ENCODE data around the gene ATF7.

ATF7 gene

GRCh38 chr12:53604581-53604980, 21.6 kb downstream of the ATF7 start:
- no peak overlapping the region for H3K14ac ChIP-seq (ENCODE audit: low read length)
- H3K4me2 ChIP-seq (ENCODE audit: insufficient read depth, low read length, poor library complexity, severe bottlenecking), result no peak overlapping the region
- no peak for DNase-seq (ENCODE audit: low spot score)

GRCh38 chr12:53603804-53604203, 22.4 kb downstream of the ATF7 start:
- H3K18ac ChIP-seq (ENCODE audit: low read length), result no peak overlapping the region
- no peaks in the 10 kb centered on the region for H3K27me3 ChIP-seq (ENCODE audit: control insufficient read depth in 3 of 3, insufficient read depth in 3 of 3, low read depth in 1 of 3, low read length in 3 of 3)
- H2AFZ ChIP-seq (ENCODE audit: low read length), result no peak overlapping the region
- no peak overlapping the region for H3K4me2 ChIP-seq (ENCODE audit: insufficient read depth, low read length, poor library complexity, severe bottlenecking)
- no peak overlapping the region for H2BK5ac ChIP-seq (ENCODE audit: low read length)
- H3K4ac ChIP-seq (ENCODE audit: low read length), result no peak overlapping the region
- no peak overlapping the region for H4K8ac ChIP-seq (ENCODE audit: low read depth, low read length)
- no peak overlapping the region for H2BK120ac ChIP-seq (ENCODE audit: low read depth, low read length)
- no peak overlapping the region for H3K27ac ChIP-seq (replicated peaks; ENCODE audit: low read length)
- no peaks in the 10 kb centered on the region for H3K9me3 ChIP-seq (replicated peaks in 1 of 2; ENCODE audit: control insufficient read depth in 2 of 2, insufficient read depth in 1 of 2, low read depth in 1 of 2, low read length in 2 of 2)
- peaks cover 0 to 12% of the 10 kb centered on the region in 2 donors for H3K36me3 ChIP-seq (replicated peaks in 1 of 2; ENCODE audit: control insufficient read depth in 2 of 2, insufficient read depth in 2 of 2, low read length in 2 of 2)
- H2BK12ac ChIP-seq (ENCODE audit: low read length), result no peak overlapping the region
- no peak overlapping the region for H4K91ac ChIP-seq (ENCODE audit: low read depth, low read length, poor library complexity)
- no peak for DNase-seq (ENCODE audit: low spot score)
- H3K4me1 ChIP-seq (ENCODE audit: control insufficient read depth in 2 of 2, insufficient read depth in 1 of 2, low read depth in 1 of 2, low read length in 2 of 2), result peaks cover 0 to 7% of the 10 kb centered on the region in 2 donors
- H2AK5ac ChIP-seq (ENCODE audit: low read depth, low read length), result no peak overlapping the region
- H3K9ac ChIP-seq (ENCODE audit: low read depth, low read length, poor library complexity), result no peak overlapping the region
- H3K14ac ChIP-seq (ENCODE audit: low read length), result no peak overlapping the region
- H2BK15ac ChIP-seq (ENCODE audit: low read length), result no peak overlapping the region
- H3K4me3 ChIP-seq (ENCODE audit: low read length in 2 of 2), result no peak overlapping the region
- H3K23ac ChIP-seq (ENCODE audit: low read depth, low read length, poor library complexity), result no peak overlapping the region
- no peaks in the 10 kb centered on the region for H3K79me1 ChIP-seq (ENCODE audit: low read depth, low read length)

More at GRCh38 chr12:53604581-53604980, 21.6 kb downstream of the ATF7 start:
- Histone ChIP-seq H2AFZ (ENCODE audit: low read length) (no peak overlapping the region), H3K18ac (ENCODE audit: low read length) (no peak overlapping the region), H3K4ac (ENCODE audit: low read length) (no peak overlapping the region), H3K79me1 (ENCODE audit: low read depth, low read length) (no peaks in the 10 kb centered on the region), H4K91ac (ENCODE audit: low read depth, low read length, poor library complexity) (no peak overlapping the region), H2BK120ac (ENCODE audit: low read depth, low read length) (no peak overlapping the region), H4K8ac (ENCODE audit: low read depth, low read length) (no peak overlapping the region), H3K27me3 (ENCODE audit: control insufficient read depth in 3 of 3, insufficient read depth in 3 of 3, low read depth in 1 of 3, low read length in 3 of 3) (no peaks in the 10 kb centered on the region), H3K9me3 (replicated peaks in 1 of 2; ENCODE audit: control insufficient read depth in 2 of 2, insufficient read depth in 1 of 2, low read depth in 1 of 2, low read length in 2 of 2) (no peaks in the 10 kb centered on the region), H3K27ac (replicated peaks; ENCODE audit: low read length) (no peak overlapping the region), H3K23ac (ENCODE audit: low read depth, low read length, poor library complexity) (no peak overlapping the region), H2AK5ac (ENCODE audit: low read depth, low read length) (no peak overlapping the region), H3K9ac (ENCODE audit: low read depth, low read length, poor library complexity) (no peak overlapping the region), H3K36me3 (replicated peaks in 1 of 2; ENCODE audit: control insufficient read depth in 2 of 2, insufficient read depth in 2 of 2, low read length in 2 of 2) (peaks cover 0 to 10% of the 10 kb centered on the region in 2 donors), H2BK12ac (ENCODE audit: low read length) (no peak overlapping the region), H2BK15ac (ENCODE audit: low read length) (no peak overlapping the region), H2BK5ac (ENCODE audit: low read length) (no peak overlapping the region), H3K4me3 (ENCODE audit: low read length in 2 of 2) (no peak overlapping the region), H3K4me1 (ENCODE audit: control insufficient read depth in 2 of 2, insufficient read depth in 1 of 2, low read depth in 1 of 2, low read length in 2 of 2) (peaks cover 0 to 7% of the 10 kb centered on the region in 2 donors)

DNA sequence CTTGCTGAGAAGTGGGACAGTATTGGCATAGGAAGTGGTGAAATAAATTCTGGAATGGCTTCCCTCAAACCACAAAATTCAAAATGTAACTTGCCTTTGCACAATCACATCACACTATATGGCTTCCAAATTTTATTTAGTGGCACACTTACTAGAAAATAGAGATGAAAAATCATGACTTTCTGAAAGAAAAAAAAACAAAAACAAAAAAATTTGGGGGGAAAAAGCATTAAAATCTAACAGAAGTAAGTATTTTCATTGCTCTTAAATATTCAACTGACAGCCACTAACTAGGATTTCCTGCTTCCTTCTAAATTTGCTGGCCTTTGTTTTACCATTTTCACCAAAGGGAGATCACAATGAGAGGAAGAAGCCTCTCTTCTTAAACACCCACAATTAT, 23.0 kb downstream of the ATF7 start:
- H3K9me3 ChIP-seq (replicated peaks in 1 of 2; ENCODE audit: control insufficient read depth in 2 of 2, insufficient read depth in 1 of 2, low read depth in 1 of 2, low read length in 2 of 2), result no peaks in the 10 kb centered on the region
- H2AK5ac ChIP-seq (ENCODE audit: low read depth, low read length), result no peak overlapping the region
- no peak overlapping the region for H3K4me2 ChIP-seq (ENCODE audit: insufficient read depth, low read length, poor library complexity, severe bottlenecking)
- no peak overlapping the region for H2BK120ac ChIP-seq (ENCODE audit: low read depth, low read length)
- H3K4me3 ChIP-seq (ENCODE audit: low read length in 2 of 2), result no peak overlapping the region
- no peak overlapping the region for H2BK15ac ChIP-seq (ENCODE audit: low read length)
- H4K91ac ChIP-seq (ENCODE audit: low read depth, low read length, poor library complexity), result no peak overlapping the region
- no peak overlapping the region for H2BK5ac ChIP-seq (ENCODE audit: low read length)
- peaks cover 0 to 7% of the 10 kb centered on the region in 2 donors for H3K4me1 ChIP-seq (ENCODE audit: control insufficient read depth in 2 of 2, insufficient read depth in 1 of 2, low read depth in 1 of 2, low read length in 2 of 2)
- DNase-seq (ENCODE audit: low spot score), result no peak
- no peak overlapping the region for H3K23ac ChIP-seq (ENCODE audit: low read depth, low read length, poor library complexity)
- H3K27me3 ChIP-seq (ENCODE audit: control insufficient read depth in 3 of 3, insufficient read depth in 3 of 3, low read depth in 1 of 3, low read length in 3 of 3), result no peaks in the 10 kb centered on the region
- H3K27ac ChIP-seq (replicated peaks; ENCODE audit: low read length), result no peak overlapping the region
- no peak overlapping the region for H3K18ac ChIP-seq (ENCODE audit: low read length)
- H3K14ac ChIP-seq (ENCODE audit: low read length), result no peak overlapping the region
- H4K8ac ChIP-seq (ENCODE audit: low read depth, low read length), result no peak overlapping the region
- no peak overlapping the region for H3K4ac ChIP-seq (ENCODE audit: low read length)
- H3K9ac ChIP-seq (ENCODE audit: low read depth, low read length, poor library complexity), result no peak overlapping the region
- H2AFZ ChIP-seq (ENCODE audit: low read length), result no peak overlapping the region
- H2BK12ac ChIP-seq (ENCODE audit: low read length), result no peak overlapping the region
- H3K79me1 ChIP-seq (ENCODE audit: low read depth, low read length), result no peaks in the 10 kb centered on the region
- H3K36me3 ChIP-seq (replicated peaks in 1 of 2; ENCODE audit: control insufficient read depth in 2 of 2, insufficient read depth in 2 of 2, low read length in 2 of 2), result peaks cover 0 to 15% of the 10 kb centered on the region in 2 donors

DNA sequence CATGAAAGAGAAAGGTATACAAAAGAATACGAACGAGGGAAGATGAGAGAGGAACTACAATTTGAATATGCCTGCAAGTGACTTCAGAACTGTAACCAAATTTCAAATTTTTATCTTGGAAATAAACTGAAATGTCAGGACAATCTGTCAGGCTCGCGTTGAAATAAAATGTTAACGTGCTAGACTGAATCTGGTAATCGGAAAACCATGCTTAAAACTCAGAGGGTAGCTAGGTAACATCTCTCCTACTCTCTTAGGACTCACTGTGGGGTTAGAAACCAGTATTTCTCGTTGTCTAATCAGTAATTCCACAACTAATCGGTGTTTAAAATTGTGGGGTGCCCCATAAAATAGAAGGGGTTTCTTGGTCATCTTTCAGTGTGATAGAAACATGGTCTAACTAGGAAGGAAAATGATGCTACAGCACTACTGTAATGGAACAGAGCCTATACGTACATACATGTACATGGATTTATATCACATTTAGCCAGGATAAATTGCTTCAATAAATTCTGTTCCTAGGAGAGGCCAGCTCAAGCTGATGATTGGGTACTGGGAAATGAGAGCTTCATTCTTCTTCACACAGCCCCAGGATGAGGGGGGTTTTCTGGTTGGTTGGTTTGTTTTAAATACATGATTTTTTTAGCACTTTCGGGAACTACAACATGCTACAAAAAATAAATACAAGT, 23.9 kb downstream of the ATF7 start:
- H4K8ac ChIP-seq (ENCODE audit: low read depth, low read length), result no peak overlapping the region
- DNase-seq (ENCODE audit: low spot score), result no peak
- no CpG with 5 or more reads among the region's 10 CpGs for WGBS, 2 donors (ENCODE audit: extremely low coverage in 2 of 2, insufficient read length in 2 of 2, insufficient replicate concordance in 1 of 2)
- no peak overlapping the region for H2BK12ac ChIP-seq (ENCODE audit: low read length)
- no peak overlapping the region for H3K4me3 ChIP-seq (ENCODE audit: low read length in 2 of 2)
- H3K27me3 ChIP-seq (ENCODE audit: control insufficient read depth in 3 of 3, insufficient read depth in 3 of 3, low read depth in 1 of 3, low read length in 3 of 3), result no peaks in the 10 kb centered on the region
- H2BK5ac ChIP-seq (ENCODE audit: low read length), result no peak overlapping the region
- no peak overlapping the region for H3K4ac ChIP-seq (ENCODE audit: low read length)
- H4K91ac ChIP-seq (ENCODE audit: low read depth, low read length, poor library complexity), result no peak overlapping the region
- no peak overlapping the region for H2BK15ac ChIP-seq (ENCODE audit: low read length)
- peaks cover 0 to 7% of the 10 kb centered on the region in 2 donors for H3K4me1 ChIP-seq (ENCODE audit: control insufficient read depth in 2 of 2, insufficient read depth in 1 of 2, low read depth in 1 of 2, low read length in 2 of 2)
- H3K18ac ChIP-seq (ENCODE audit: low read length), result no peak overlapping the region
- H3K9ac ChIP-seq (ENCODE audit: low read depth, low read length, poor library complexity), result no peak overlapping the region
- no peak overlapping the region for H3K4me2 ChIP-seq (ENCODE audit: insufficient read depth, low read length, poor library complexity, severe bottlenecking)
- H3K79me1 ChIP-seq (ENCODE audit: low read depth, low read length), result no peaks in the 10 kb centered on the region
- H3K9me3 ChIP-seq (replicated peaks in 1 of 2; ENCODE audit: control insufficient read depth in 2 of 2, insufficient read depth in 1 of 2, low read depth in 1 of 2, low read length in 2 of 2), result no peaks in the 10 kb centered on the region
- no peak overlapping the region for H2BK120ac ChIP-seq (ENCODE audit: low read depth, low read length)
- no peak overlapping the region for H3K23ac ChIP-seq (ENCODE audit: low read depth, low read length, poor library complexity)
- H2AFZ ChIP-seq (ENCODE audit: low read length), result no peak overlapping the region
- H3K27ac ChIP-seq (replicated peaks; ENCODE audit: low read length), result no peak overlapping the region
- no peak overlapping the region for H3K14ac ChIP-seq (ENCODE audit: low read length)
- peaks cover 0 to 15% of the 10 kb centered on the region in 2 donors for H3K36me3 ChIP-seq (replicated peaks in 1 of 2; ENCODE audit: control insufficient read depth in 2 of 2, insufficient read depth in 2 of 2, low read length in 2 of 2)
- no peak overlapping the region for H2AK5ac ChIP-seq (ENCODE audit: low read depth, low read length)
